ENCODE results near the gene ZBED5. TPM values are rescaled to one million over a fixed set of nuclear protein-coding genes. Genes with fewer than 3 reads are reported as not detected.

Gene ZBED5
- total and polyA plus RNA-seq, 9 of the 15 experiments (the other 6 are each of a cell fraction or from before 2014, with no cell fraction given): 12.4 to 70.7 (median 26.8) TPM

DNA sequence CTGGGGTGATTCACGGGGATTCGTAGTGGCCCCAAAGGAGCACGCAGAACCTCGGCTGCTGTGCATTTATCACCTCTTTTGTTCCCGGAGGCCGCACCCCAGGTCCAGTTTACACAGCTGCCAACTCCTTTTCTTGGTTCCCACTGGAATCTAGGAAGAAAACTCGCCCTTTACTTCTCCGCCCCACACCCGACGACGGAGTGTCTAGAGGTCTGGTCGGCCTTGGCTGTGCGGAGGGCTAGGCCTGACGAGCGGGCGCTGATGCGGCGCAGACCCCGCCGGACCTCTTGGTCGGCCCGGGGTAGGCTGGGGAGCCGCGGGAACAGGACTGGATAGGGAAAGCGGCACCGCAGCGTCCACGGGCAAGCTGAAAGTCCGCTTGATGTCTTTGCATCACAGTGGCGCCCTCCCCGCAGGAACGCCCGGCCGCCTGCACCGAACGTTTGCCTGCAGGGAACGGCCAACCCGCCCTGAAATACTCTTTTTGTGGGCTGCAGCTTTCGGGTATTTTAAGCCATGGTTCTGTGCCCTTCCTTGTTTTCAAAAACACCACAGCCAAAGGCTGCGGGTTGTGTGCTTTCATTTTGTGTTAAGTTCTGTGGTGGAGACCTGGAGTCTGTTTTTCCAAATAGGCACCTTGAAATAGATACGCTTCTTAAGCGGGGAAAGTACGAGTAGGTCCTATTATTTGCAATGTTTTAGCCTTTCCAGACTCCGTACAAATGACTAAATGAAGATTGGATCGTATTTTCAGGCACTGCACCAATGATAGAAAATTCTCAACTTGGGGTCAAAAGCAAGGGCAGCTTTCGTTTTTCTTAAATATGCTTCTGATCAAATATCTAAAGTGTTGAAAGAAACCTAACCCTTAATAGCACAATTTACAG lies 829 bp upstream of the ZBED5 start (continued):
- TF ChIP-seq PCBP1 (IDR thresholded peaks at IDR 0.05; ENCODE audit: low read depth, low read length, poor library complexity, severe bottlenecking): no peak
- peak; percentile 58 for TF ChIP-seq GABPB1 (CRISPR knock-in tag; IDR thresholded peaks at IDR 0.05)
- TF ChIP-seq COPS2 (conservative IDR thresholded peaks at IDR 0.05): no peak
- no peak for TF ChIP-seq PTTG1 (tag; IDR thresholded peaks at IDR 0.05; ENCODE audit: low read depth)
- TF ChIP-seq PHF8 (IDR thresholded peaks at IDR 0.05; ENCODE audit: borderline replicate concordance, low read length): peak; percentile 28; the same call in 1 of the 2 replicates

GRCh38 chr11:10857459-10857708 lies 469 bp downstream of the ZBED5 start:
- POLR2A ChIA-PET: interaction anchor here (0.8 to 4.2 kb wide), 14 partner anchors 9 to 70 kb away, joined by 3 to 56 read pairs (median 4); partner anchors contain the start of gene EIF4G2
- Histone ChIP-seq H3K27ac (ENCODE audit: extremely low read depth, low read depth, low read length) (peak overlapping the region; percentile 89), H3K9me1 (ENCODE audit: control insufficient read depth, insufficient read depth, low read length) (peaks cover 3% of the 10 kb centered on the region), H3K4me1 (replicated peaks in 1 of 2; ENCODE audit: control insufficient read depth in 2 of 2, insufficient read depth in 2 of 2, low read length in 2 of 2) (peaks cover 0 to 11% of the 10 kb centered on the region in 2 experiments; a peak in 3 of 5 replicates), H3K4me3 (peak overlapping the region; percentile 66), H3K36me3 (ENCODE audit: control insufficient read depth, insufficient read depth, low read length) (peaks cover 36% of the 10 kb centered on the region), H3K27me3 (ENCODE audit: control insufficient read depth in 2 of 2, insufficient read depth in 2 of 2, low read length in 2 of 2) (no peaks in the 10 kb centered on the region), H3K9me3 (replicated peaks; ENCODE audit: control insufficient read depth, insufficient read depth, low read depth, low read length) (no peaks in the 10 kb centered on the region), H3K79me2 (ENCODE audit: control insufficient read depth, insufficient read depth, low read length) (peaks cover 46% of the 10 kb centered on the region), H3K4me2 (ENCODE audit: insufficient read depth, low read length) (peak overlapping the region; percentile 93), H2AFZ (ENCODE audit: low read depth, low read length) (peak overlapping the region; percentile 93), H3K9ac (ENCODE audit: insufficient read depth in 1 of 2, low read depth in 2 of 2, low read length in 2 of 2) (peak overlapping the region; percentile 92 to 93), H4K20me1 (replicated peaks; ENCODE audit: control insufficient read depth, insufficient read depth, low read length) (no peaks in the 10 kb centered on the region)
- no peak for FAIRE-seq
- DNase-seq (ENCODE audit: extremely low read depth in 1 of 4, low spot score in 3 of 4): no peak
- CTCF ChIA-PET (ENCODE audit: low intra/inter-chr PET ratio): no interaction called here
- ATAC-seq: peak; percentile 23
- intact Hi-C loops (cut with micrococcal nuclease): loop anchor here (5.0 kb wide), 1 partner anchor 65 kb away; no protein-coding TSS in a partner anchor
- WGBS (ENCODE audit: insufficient coverage, low coverage, missing lambda C conversion rate): 0% methylated on average over 12 of the region's 14 CpGs
- in situ Hi-C loops (cut with MboI): no loop called here
- no TSS peak for BruUV-seq (replicated peaks)
- TF ChIP-seq PHB2 (IDR thresholded peaks at IDR 0.05; ENCODE audit: low read depth): no peak
- TF ChIP-seq SIN3B (IDR thresholded peaks at IDR 0.05; ENCODE audit: low read depth): no peak
- TF ChIP-seq TEAD4 (IDR thresholded peaks at IDR 0.05; ENCODE audit: low read length): no peak
- 0 out of 2 replicates have a peak, but pooled peaks have one; percentile 62 for TF ChIP-seq TEAD4 (CRISPR knock-in tag; IDR thresholded peaks at IDR 0.05; ENCODE audit: borderline replicate concordance)
- TF ChIP-seq HDAC2 (IDR thresholded peaks at IDR 0.05): peak; percentile 58; the same call in 1 of the 2 replicates
- no peak for TF ChIP-seq CEBPZ (IDR thresholded peaks at IDR 0.05; ENCODE audit: borderline replicate concordance, low read depth, low read length)
- TF ChIP-seq, protein P1, sequence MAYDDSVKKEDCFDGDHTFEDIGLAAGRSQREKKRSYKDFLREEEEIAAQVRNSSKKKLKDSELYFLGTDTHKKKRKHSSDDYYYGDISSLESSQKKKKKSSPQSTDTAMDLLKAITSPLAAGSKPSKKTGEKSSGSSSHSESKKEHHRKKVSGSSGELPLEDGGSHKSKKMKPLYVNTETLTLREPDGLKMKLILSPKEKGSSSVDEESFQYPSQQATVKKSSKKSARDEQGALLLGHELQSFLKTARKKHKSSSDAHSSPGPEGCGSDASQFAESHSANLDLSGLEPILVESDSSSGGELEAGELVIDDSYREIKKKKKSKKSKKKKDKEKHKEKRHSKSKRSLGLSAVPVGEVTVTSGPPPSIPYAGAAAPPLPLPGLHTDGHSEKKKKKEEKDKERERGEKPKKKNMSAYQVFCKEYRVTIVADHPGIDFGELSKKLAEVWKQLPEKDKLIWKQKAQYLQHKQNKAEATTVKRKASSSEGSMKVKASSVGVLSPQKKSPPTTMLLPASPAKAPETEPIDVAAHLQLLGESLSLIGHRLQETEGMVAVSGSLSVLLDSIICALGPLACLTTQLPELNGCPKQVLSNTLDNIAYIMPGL (CRISPR knock-in tag; IDR thresholded peaks at IDR 0.05): 0 out of 2 replicates have a peak, but pooled peaks have one; percentile 85
- 0 out of 2 replicates have a peak, but pooled peaks have one; percentile 13 for TF ChIP-seq TOE1 (IDR thresholded peaks at IDR 0.05; ENCODE audit: borderline replicate concordance)
- TF ChIP-seq TOE1 (CRISPR knock-in tag; IDR thresholded peaks at IDR 0.05; ENCODE audit: borderline replicate concordance, low read depth): no peak
- TF ChIP-seq GABPA (tag; conservative IDR thresholded peaks at IDR 0.05; ENCODE audit: low read depth): peak; percentile 67
